Body of pancreas (tissue), 4 donors: ENCODE data around the gene SLC41A3. TPM values are rescaled to one million over a fixed set of nuclear protein-coding genes. Genes with fewer than 3 reads are reported as not detected.

Experiments used
- ATAC-seq: fragments of 150-250 bp; one replicate; pipeline ENCODE4 v1.9.1; 2016
- DNase-seq, 4 donors: peaks; one replicate each; pipeline ENCODE4 v3.0.0-alpha.2; 2019
- H3K27ac ChIP-seq, 4 donors: fragments of 200-600 bp; sonication (generic); 1 replicate in 3 of 4; 2 replicates in 1 of 4; pipeline versions ENCODE4 v1.5.1 to v1.6.1; 2016 to 2019; ENCODE audit warnings: mild to moderate bottlenecking in 1 of 4, mixed read lengths in 1 of 4, moderate library complexity in 1 of 4
- H3K27me3 ChIP-seq, 2 donors: fragments of 200-600 bp; sonication (generic); one replicate each; pipeline ENCODE4 v1.6.0; 2016; ENCODE audit warnings: mild to moderate bottlenecking in 1 of 2
- H3K36me3 ChIP-seq, 2 donors: fragments of 200-600 bp; sonication (generic); replicated peaks in 1 of 2; 2 replicates each; pipeline ENCODE4 v1.5.1; 2016; ENCODE audit warnings: low read depth in 2 of 2; ENCODE audit not compliant: insufficient read depth in 1 of 2
- H3K4me1 ChIP-seq: fragments of 200-600 bp; sonication (generic); one replicate; pipeline ENCODE4 v1.6.0; 2016
- H3K4me3 ChIP-seq, 2 donors: fragments of 200-600 bp; sonication (generic); 1 replicate in 1 of 2; 2 replicates in 1 of 2; pipeline ENCODE4 v1.5.1; 2016 to 2019
- H3K9me3 ChIP-seq, 3 donors: fragments of 200-600 bp; sonication (generic); 1 replicate in 2 of 3; 2 replicates in 1 of 3; pipeline ENCODE4 v1.5.1; 2016
- POLR2A ChIP-seq, 3 donors: fragments of 450-650 bp; IDR thresholded peaks; one replicate each; pipeline ENCODE4 v1.6.1; 2016; ENCODE audit warnings: antibody characterized with exemption in 3 of 3, mild to moderate bottlenecking in 2 of 3
- WGBS, 2 donors: methylation state at CpG; one replicate each; pipeline ENCODE4 v1.1.5; 2017; 5-methylcytosine and 5-hydroxymethylcytosine counted together
- intact Hi-C: fragments of 100-400 bp; cut with DNase I; formaldehyde crosslinking; loops from one replicate; pipeline ENCODE4 v1.15.1; 2023
- total RNA-seq, 2 donors: library from RNA; depleted of rRNA; stranded (reverse); fragments of >200 nt; gene quantifications; one replicate each; pipeline ENCODE4 v1.1.0, GENCODE V29; 2016
- TF ChIP-seq, protein P1 (sequence below), 7 experiments: fragments of 450-650 bp in 4 of 7; fragments of 200-600 bp in 3 of 7; sonication (generic) in 3 of 7; IDR thresholded peaks; one replicate each; pipeline ENCODE4 v1.5.1; 2016 to 2019; ENCODE audit warnings: antibody characterized with exemption in 7 of 7

Gene SLC41A3
- total RNA-seq, 2 donors from 2014 or later = 27.4 to 41.0 TPM

DNA sequence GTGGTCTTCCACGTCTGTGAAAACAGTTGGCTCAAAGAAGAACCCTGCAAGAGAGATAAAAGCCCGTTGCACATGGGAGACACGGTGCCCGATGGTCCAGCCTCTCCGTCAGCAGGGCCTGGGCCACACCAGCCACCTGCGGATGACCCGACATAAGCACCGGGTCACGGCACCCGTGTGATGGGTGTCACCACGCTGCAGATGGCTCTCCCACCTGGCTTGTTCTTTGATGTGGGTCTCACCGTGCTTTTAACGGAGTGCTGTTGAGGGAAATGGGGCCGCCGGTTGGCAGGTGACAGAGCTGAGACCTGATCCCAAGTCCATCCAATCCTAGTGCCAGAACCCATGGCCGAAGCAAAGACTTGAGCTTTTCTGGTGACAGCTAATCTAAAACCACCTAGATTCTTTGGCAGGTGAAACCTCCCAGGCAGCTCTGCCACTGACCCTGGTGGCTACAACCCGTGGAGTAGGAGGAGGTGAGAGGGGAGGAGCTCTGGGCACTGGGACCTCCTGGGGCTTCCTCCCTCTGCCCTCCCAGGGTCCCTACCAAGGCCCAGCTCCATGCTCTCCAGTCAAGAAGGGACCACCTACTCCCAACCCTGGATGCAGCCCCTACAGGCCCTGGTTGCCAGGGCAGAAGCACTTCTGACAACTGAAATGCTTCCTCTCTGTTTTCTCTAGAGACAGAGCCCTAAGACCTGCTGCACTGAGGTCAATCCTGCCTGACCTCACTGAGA is 23.4 kb upstream of the SLC41A3 start:
- Histone ChIP-seq H3K27ac (no peak overlapping the region), H3K4me3 (no peak overlapping the region), H3K27me3 (no peaks in the 10 kb centered on the region), H3K36me3 (peaks cover 0 to 3% of the 10 kb centered on the region in 2 donors), H3K4me1 (no peaks in the 10 kb centered on the region), H3K9me3 (no peaks in the 10 kb centered on the region)
- WGBS, 2 donors = 83 to 100% methylated on average over 2 to 16 of the region's 17 CpGs
- intact Hi-C loops = no loop called here
- ATAC-seq (no peak), DNase-seq (no peak)
- TF ChIP-seq, protein P1, sequence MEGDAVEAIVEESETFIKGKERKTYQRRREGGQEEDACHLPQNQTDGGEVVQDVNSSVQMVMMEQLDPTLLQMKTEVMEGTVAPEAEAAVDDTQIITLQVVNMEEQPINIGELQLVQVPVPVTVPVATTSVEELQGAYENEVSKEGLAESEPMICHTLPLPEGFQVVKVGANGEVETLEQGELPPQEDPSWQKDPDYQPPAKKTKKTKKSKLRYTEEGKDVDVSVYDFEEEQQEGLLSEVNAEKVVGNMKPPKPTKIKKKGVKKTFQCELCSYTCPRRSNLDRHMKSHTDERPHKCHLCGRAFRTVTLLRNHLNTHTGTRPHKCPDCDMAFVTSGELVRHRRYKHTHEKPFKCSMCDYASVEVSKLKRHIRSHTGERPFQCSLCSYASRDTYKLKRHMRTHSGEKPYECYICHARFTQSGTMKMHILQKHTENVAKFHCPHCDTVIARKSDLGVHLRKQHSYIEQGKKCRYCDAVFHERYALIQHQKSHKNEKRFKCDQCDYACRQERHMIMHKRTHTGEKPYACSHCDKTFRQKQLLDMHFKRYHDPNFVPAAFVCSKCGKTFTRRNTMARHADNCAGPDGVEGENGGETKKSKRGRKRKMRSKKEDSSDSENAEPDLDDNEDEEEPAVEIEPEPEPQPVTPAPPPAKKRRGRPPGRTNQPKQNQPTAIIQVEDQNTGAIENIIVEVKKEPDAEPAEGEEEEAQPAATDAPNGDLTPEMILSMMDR (IDR thresholded peaks at IDR 0.05) = no peak

DNA sequence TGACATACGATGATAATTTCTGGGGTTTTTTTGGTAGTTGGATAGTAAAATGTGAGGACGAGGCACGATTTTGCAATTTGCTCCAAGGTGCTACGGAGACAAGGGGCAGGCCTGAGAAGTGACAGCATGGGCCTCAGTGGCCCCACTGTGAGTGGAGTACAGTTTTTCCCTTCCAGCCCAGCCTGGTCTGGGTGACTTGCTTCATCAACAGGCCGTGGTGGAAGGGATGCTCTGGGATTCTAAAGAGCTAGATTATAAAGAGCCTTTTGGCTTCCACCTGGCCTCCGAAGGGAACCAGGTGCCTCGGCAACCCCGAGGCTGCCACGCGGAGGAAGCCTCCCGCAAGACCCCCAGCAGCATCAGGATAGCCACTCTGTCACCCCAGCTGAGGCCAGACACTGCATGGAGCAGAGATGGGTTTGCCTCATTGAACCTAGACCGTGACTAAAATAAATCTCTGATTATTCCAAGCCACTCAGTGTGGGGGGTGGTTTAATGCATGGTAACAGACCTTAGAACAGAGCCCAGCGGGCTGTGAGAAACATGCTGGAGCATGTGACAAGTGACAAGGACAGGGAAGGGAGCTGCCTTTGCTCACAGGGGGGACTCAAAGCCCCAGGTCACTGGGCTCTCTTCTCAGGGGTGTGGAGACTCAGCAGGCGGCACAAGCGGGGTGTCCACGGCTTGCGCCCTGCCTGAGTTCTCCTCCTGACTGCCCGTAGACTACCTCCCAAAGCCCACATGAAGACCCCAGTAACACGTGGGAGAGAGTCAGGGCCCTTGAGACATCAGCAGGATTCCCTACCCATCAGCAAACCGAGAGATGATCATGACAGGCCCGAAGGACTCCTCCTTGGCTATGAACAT is 22.6 kb upstream of the SLC41A3 start:
- Histone ChIP-seq H3K9me3 (no peaks in the 10 kb centered on the region), H3K4me1 (no peaks in the 10 kb centered on the region), H3K36me3 (peaks cover 0 to 3% of the 10 kb centered on the region in 2 donors), H3K27me3 (no peaks in the 10 kb centered on the region), H3K4me3 (no peak overlapping the region), H3K27ac (no peak overlapping the region)
- intact Hi-C loops = no loop called here
- DNase-seq = no peak
- 87 to 90% methylated on average over 20 to 21 of the region's 21 CpGs for WGBS, 2 donors
- no peak for TF ChIP-seq POLR2A (IDR thresholded peaks at IDR 0.05)
- TF ChIP-seq, protein P1 (IDR thresholded peaks at IDR 0.05) = no peak
- no peak for ATAC-seq

DNA sequence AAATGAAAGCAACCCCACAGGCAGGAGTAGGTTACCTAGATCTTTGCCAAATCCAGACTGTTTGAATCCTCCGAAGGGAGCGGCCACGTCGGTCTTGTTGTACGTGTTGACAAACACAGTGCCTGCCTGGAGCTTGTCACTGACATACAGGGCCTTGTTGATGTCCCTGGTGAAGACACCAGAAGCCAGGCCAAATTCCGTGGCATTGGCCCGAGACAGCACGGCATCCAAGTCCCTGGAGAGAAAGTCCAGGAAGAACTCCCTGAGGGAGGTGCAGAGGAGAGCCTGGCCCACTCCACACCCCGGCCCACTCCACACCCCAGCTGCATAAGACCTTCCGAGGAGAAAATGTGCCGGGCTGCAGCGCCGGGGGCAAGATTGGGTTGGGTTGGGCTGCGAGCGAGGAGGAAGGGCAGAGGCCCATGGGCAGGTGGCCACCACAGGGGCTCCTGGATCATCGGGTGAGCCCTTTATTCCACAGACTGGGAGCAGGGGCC is 21.8 kb upstream of the SLC41A3 start:
- Histone ChIP-seq H3K27ac (no peak overlapping the region), H3K36me3 (peaks cover 0 to 3% of the 10 kb centered on the region in 2 donors), H3K27me3 (no peaks in the 10 kb centered on the region), H3K4me3 (no peak overlapping the region), H3K4me1 (no peaks in the 10 kb centered on the region), H3K9me3 (no peaks in the 10 kb centered on the region)
- WGBS, 2 donors = 86 to 88% methylated on average over 15 to 16 of the region's 16 CpGs
- ATAC-seq (no peak), DNase-seq (no peak)
- intact Hi-C loops = no loop called here
- TF ChIP-seq, protein P1 (IDR thresholded peaks at IDR 0.05) = no peak
- no peak for TF ChIP-seq POLR2A (IDR thresholded peaks at IDR 0.05)

DNA sequence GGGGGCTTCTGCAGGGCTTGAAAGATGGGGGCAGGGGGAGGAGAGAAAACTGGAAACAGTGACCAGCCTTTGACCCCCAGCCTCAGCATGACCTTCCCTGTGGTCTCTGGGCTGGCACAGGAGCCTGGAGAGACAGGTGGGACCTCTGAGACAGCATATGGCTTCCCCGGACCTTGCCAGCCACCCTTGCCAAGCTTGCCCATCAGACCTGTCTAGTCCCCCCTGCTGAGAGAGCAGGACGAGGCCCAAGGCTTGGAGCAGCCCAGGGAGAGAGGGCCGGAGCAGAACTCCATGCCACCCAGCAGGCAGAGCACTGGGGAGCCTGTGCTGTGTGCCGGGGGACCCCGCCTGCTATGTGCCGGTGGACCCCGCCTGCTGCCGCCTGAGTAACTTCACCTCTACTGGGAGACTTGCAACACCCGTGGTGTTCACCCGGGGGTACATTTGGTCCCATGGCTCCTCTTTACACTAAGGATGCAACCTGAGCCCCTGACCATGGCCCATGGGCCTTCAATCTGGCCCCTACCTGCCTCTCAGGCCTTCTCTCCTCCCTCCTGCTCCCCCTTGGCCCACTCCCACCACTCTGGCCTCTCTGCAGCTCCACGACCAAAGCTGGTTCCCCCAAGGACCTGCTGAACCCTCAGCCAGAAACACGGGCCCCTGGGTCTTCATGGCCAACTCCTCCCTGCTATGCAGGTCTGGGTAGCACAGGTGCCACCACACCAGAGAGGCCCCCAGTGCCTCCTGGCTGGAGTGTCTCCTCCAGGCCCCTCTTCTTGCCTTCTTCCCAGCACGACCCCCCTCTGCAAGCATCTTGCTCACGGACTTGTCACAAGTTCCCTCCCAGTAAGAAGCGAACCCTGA is 21.1 kb upstream of the SLC41A3 start:
- 85 to 88% methylated on average over 9 to 14 of the region's 15 CpGs for WGBS, 2 donors
- intact Hi-C loops = no loop called here
- no peaks in the 10 kb centered on the region for H3K4me1 ChIP-seq
- ATAC-seq = no peak
- H3K9me3 ChIP-seq = no peaks in the 10 kb centered on the region
- DNase-seq = no peak
- H3K27me3 ChIP-seq = no peaks in the 10 kb centered on the region
- peaks cover 0 to 3% of the 10 kb centered on the region in 2 donors for H3K36me3 ChIP-seq
- TF ChIP-seq POLR2A (IDR thresholded peaks at IDR 0.05) = no peak
- TF ChIP-seq, protein P1 (IDR thresholded peaks at IDR 0.05) = no peak
- no peak overlapping the region for H3K4me3 ChIP-seq
- no peak overlapping the region for H3K27ac ChIP-seq
